ENCODE measurements around the gene ACBD4. TPM values are rescaled to one million over a fixed set of nuclear protein-coding genes. Genes with fewer than 3 reads are reported as not detected.
A peak's percentile ranks its signal among the peaks of the same experiment; 100 is the strongest.

Gene ACBD4
- total and polyA plus RNA-seq, 2 of the 13 experiments (the other 11 are each of a cell fraction or from before 2014, with no cell fraction given): 16.1 to 26.9 TPM

DNA sequence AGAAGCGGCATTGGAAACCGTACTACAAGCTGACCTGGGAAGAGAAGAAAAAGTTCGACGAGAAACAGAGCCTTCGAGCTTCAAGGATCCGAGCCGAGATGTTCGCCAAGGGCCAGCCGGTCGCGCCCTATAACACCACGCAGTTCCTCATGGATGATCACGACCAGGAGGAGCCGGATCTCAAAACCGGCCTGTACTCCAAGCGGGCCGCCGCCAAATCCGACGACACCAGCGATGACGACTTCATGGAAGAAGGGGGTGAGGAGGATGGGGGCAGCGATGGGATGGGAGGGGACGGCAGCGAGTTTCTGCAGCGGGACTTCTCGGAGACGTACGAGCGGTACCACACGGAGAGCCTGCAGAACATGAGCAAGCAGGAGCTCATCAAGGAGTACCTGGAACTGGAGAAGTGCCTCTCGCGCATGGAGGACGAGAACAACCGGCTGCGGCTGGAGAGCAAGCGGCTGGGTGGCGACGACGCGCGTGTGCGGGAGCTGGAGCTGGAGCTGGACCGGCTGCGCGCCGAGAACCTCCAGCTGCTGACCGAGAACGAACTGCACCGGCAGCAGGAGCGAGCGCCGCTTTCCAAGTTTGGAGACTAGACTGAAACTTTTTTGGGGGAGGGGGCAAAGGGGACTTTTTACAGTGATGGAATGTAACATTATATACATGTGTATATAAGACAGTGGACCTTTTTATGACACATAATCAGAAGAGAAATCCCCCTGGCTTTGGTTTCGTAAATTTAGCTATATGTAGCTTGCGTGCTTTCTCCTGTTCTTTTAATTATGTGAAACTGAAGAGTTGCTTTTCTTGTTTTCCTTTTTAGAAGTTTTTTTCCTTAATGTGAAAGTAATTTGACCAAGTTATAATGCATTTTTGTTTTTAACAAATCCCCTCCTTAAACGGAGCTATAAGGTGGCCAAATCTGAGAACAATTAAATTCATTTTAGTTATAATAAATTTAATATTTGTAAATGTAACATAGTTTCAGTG lies 14.5 kb downstream of the ACBD4 start (continued):
- TF ChIP-seq, protein P1, sequence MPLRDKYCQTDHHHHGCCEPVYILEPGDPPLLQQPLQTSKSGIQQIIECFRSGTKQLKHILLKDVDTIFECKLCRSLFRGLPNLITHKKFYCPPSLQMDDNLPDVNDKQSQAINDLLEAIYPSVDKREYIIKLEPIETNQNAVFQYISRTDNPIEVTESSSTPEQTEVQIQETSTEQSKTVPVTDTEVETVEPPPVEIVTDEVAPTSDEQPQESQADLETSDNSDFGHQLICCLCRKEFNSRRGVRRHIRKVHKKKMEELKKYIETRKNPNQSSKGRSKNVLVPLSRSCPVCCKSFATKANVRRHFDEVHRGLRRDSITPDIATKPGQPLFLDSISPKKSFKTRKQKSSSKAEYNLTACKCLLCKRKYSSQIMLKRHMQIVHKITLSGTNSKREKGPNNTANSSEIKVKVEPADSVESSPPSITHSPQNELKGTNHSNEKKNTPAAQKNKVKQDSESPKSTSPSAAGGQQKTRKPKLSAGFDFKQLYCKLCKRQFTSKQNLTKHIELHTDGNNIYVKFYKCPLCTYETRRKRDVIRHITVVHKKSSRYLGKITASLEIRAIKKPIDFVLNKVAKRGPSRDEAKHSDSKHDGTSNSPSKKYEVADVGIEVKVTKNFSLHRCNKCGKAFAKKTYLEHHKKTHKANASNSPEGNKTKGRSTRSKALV (CRISPR knock-in tag; IDR thresholded peaks at IDR 0.05): peak; percentile 91
- no peak for TF ChIP-seq MAFG (CRISPR knock-in tag; IDR thresholded peaks at IDR 0.05)
- 0 out of 2 replicates have a peak, but pooled peaks have one; percentile 18 for TF ChIP-seq BATF2 (CRISPR knock-in tag; IDR thresholded peaks at IDR 0.05)
- 0 out of 2 replicates have a peak, but pooled peaks have one; percentile 24 for TF ChIP-seq MEIS1 (CRISPR knock-in tag; IDR thresholded peaks at IDR 0.05; ENCODE audit: borderline replicate concordance)
- TF ChIP-seq SNAI1 (CRISPR knock-in tag; IDR thresholded peaks at IDR 0.05; ENCODE audit: borderline replicate concordance): no peak
- TF ChIP-seq RFX3 (CRISPR knock-in tag; IDR thresholded peaks at IDR 0.05): no peak
- no peak for TF ChIP-seq SMAD3 (CRISPR knock-in tag; IDR thresholded peaks at IDR 0.05)
- peak; percentile 32; the same call in 1 of the 2 replicates for TF ChIP-seq KDM5B (CRISPR knock-in tag; IDR thresholded peaks at IDR 0.05; ENCODE audit: borderline replicate concordance)
- peak; percentile 84 for TF ChIP-seq ZSCAN21 (CRISPR knock-in tag; IDR thresholded peaks at IDR 0.05; ENCODE audit: borderline replicate concordance)
- TF ChIP-seq, protein P2, sequence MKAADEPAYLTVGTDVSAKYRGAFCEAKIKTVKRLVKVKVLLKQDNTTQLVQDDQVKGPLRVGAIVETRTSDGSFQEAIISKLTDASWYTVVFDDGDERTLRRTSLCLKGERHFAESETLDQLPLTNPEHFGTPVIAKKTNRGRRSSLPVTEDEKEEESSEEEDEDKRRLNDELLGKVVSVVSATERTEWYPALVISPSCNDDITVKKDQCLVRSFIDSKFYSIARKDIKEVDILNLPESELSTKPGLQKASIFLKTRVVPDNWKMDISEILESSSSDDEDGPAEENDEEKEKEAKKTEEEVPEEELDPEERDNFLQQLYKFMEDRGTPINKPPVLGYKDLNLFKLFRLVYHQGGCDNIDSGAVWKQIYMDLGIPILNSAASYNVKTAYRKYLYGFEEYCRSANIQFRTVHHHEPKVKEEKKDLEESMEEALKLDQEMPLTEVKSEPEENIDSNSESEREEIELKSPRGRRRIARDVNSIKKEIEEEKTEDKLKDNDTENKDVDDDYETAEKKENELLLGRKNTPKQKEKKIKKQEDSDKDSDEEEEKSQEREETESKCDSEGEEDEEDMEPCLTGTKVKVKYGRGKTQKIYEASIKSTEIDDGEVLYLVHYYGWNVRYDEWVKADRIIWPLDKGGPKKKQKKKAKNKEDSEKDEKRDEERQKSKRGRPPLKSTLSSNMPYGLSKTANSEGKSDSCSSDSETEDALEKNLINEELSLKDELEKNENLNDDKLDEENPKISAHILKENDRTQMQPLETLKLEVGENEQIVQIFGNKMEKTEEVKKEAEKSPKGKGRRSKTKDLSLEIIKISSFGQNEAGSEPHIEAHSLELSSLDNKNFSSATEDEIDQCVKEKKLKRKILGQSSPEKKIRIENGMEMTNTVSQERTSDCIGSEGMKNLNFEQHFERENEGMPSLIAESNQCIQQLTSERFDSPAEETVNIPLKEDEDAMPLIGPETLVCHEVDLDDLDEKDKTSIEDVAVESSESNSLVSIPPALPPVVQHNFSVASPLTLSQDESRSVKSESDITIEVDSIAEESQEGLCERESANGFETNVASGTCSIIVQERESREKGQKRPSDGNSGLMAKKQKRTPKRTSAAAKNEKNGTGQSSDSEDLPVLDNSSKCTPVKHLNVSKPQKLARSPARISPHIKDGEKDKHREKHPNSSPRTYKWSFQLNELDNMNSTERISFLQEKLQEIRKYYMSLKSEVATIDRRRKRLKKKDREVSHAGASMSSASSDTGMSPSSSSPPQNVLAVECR (CRISPR knock-in tag; IDR thresholded peaks at IDR 0.05; ENCODE audit: borderline replicate concordance): peak; percentile 40; the same call in 1 of the 2 replicates
- TF ChIP-seq JUN (CRISPR knock-in tag; IDR thresholded peaks at IDR 0.05): no peak
- TF ChIP-seq KMT2B (CRISPR knock-in tag; IDR thresholded peaks at IDR 0.05): no peak
- TF ChIP-seq ZNF446 (CRISPR knock-in tag; IDR thresholded peaks at IDR 0.05): 0 out of 2 replicates have a peak, but pooled peaks have one; percentile 21
- peak; percentile 59 for TF ChIP-seq SAP130 (CRISPR knock-in tag; IDR thresholded peaks at IDR 0.05; ENCODE audit: low read depth)
- no peak for TF ChIP-seq ZBTB7A (CRISPR knock-in tag; IDR thresholded peaks at IDR 0.05)
- 0 out of 2 replicates have a peak, but pooled peaks have one; percentile 61 for TF ChIP-seq ZNF75D (CRISPR knock-in tag; IDR thresholded peaks at IDR 0.05; ENCODE audit: borderline replicate concordance)
- peak; percentile 71; the same call in 1 of the 2 replicates for TF ChIP-seq AHR (CRISPR knock-in tag; IDR thresholded peaks at IDR 0.05)
- no peak for TF ChIP-seq ZNF577 (CRISPR knock-in tag; IDR thresholded peaks at IDR 0.05; ENCODE audit: borderline replicate concordance, low read depth)
- TF ChIP-seq ZNF263 (CRISPR knock-in tag; IDR thresholded peaks at IDR 0.05): 0 out of 2 replicates have a peak, but pooled peaks have one; percentile 40
- TF ChIP-seq, protein P3, sequence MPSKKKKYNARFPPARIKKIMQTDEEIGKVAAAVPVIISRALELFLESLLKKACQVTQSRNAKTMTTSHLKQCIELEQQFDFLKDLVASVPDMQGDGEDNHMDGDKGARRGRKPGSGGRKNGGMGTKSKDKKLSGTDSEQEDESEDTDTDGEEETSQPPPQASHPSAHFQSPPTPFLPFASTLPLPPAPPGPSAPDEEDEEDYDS (CRISPR knock-in tag; IDR thresholded peaks at IDR 0.05): no peak
